GM12892 (cell line): Measurements from ENCODE around the gene SLC25A20.

Source experiments
- POLR2A ChIP-seq: IDR thresholded peaks from 2 replicates; pipeline ENCODE4 v1.6.1; 2011; ENCODE audit warnings: low read depth, low read length, control low read depth
- POLR2AphosphoS5 ChIP-seq: IDR thresholded peaks from 2 replicates; pipeline ENCODE4 v1.6.1; 2011; ENCODE audit warnings: low read depth, low read length, control low read depth
- TAF1 ChIP-seq: IDR thresholded peaks from 2 replicates; pipeline ENCODE4 v1.6.1; 2011; ENCODE audit warnings: low read depth, mild to moderate bottlenecking, control low read depth, low read length, borderline replicate concordance

GRCh38 chr3:48898383-48899234 lies at the start of gene SLC25A20:
- TF ChIP-seq POLR2A = peak; percentile 33; the same call in 1 of the 2 replicates
- no peak for TF ChIP-seq TAF1
- no peak for TF ChIP-seq POLR2AphosphoS5
